KMS-11 (cell line): ENCODE results near the gene EYA3.

Experiments
- H2AFZ ChIP-seq: fragments of 200-600 bp; sonication (generic); 2 replicates; pipeline ENCODE4 v1.6.1; 2016; ENCODE audit warnings: antibody characterized with exemption, mixed run types, low read depth
- H3K27ac ChIP-seq: fragments of 200-600 bp; sonication (generic); 2 replicates; pipeline ENCODE4 v1.6.1; 2016; ENCODE audit warnings: mild to moderate bottlenecking, mixed run types
- H3K27me3 ChIP-seq: fragments of 200-600 bp; sonication (generic); 2 replicates; pipeline ENCODE4 v1.6.1; 2017; ENCODE audit warnings: mild to moderate bottlenecking, low read depth, mixed run types, moderate library complexity; ENCODE audit not compliant: insufficient read depth
- H3K36me3 ChIP-seq: fragments of 200-600 bp; sonication (generic); 2 replicates; pipeline ENCODE4 v1.6.1; 2017; ENCODE audit warnings: mild to moderate bottlenecking, mixed run types; ENCODE audit not compliant: insufficient read depth
- H3K4me1 ChIP-seq: fragments of 200-600 bp; sonication (generic); 2 replicates; pipeline ENCODE4 v1.6.1; 2016; ENCODE audit warnings: mild to moderate bottlenecking, low read depth, mixed run types; ENCODE audit not compliant: poor library complexity, severe bottlenecking
- H3K4me2 ChIP-seq: fragments of 200-600 bp; sonication (generic); 2 replicates; pipeline ENCODE4 v1.7.0; 2016; ENCODE audit warnings: mild to moderate bottlenecking, mixed run types
- H3K4me3 ChIP-seq: fragments of 200-600 bp; sonication (generic); IDR thresholded peaks from 2 replicates; pipeline ENCODE4 v1.6.1; 2017; ENCODE audit warnings: low read depth, low read length, mixed read lengths; ENCODE audit not compliant: insufficient read depth
- H3K79me2 ChIP-seq: fragments of 200-600 bp; sonication (generic); 2 replicates; pipeline ENCODE4 v1.6.1; 2016; ENCODE audit warnings: low read depth, mixed run types; ENCODE audit not compliant: insufficient read depth
- H3K9ac ChIP-seq: fragments of 200-600 bp; sonication (generic); 2 replicates; pipeline ENCODE4 v1.6.1; 2016; ENCODE audit warnings: mild to moderate bottlenecking, mixed run types
- H4K20me1 ChIP-seq: fragments of 200-600 bp; sonication (generic); 2 replicates; pipeline ENCODE4 v1.6.1; 2016; ENCODE audit warnings: mild to moderate bottlenecking, mixed run types; ENCODE audit not compliant: insufficient read depth
- TF ChIP-seq, protein P1 (sequence below): fragments of 200-600 bp; sonication (generic); conservative IDR thresholded peaks from 2 replicates; pipeline ENCODE4 v1.6.1; 2017; ENCODE audit warnings: low read depth, mild to moderate bottlenecking, antibody characterized with exemption, low read length, moderate library complexity, mixed read lengths

The EYA3 gene

DNA sequence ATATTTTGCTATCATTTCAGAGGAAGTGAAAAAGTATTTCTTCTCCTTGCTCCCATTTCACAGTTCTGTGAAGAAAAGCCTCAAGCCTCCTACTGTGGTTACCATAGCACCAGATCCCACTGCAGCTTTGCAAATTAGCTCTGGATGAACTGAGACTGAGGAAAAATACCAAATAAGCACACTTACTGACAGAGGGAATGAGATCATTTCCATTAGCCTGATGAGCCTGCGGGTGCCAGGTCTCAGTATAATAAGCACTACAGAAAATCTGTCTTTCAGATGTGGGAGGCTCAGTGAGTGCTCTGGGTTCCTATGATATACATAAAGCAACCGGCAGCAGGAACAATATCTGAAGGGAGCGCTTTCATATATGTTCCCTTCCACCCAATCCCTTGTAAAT, 107.3 kb downstream of the EYA3 start:
- no peaks in the 10 kb centered on the region for H3K36me3 ChIP-seq
- no peak overlapping the region for H3K4me3 ChIP-seq
- no peak overlapping the region for H3K9ac ChIP-seq
- H3K4me1 ChIP-seq: peaks cover 6% of the 10 kb centered on the region
- H3K79me2 ChIP-seq: no peaks in the 10 kb centered on the region
- no peak overlapping the region for H3K27ac ChIP-seq
- H3K4me2 ChIP-seq: no peak overlapping the region
- H3K27me3 ChIP-seq: no peaks in the 10 kb centered on the region
- TF ChIP-seq, protein P1, sequence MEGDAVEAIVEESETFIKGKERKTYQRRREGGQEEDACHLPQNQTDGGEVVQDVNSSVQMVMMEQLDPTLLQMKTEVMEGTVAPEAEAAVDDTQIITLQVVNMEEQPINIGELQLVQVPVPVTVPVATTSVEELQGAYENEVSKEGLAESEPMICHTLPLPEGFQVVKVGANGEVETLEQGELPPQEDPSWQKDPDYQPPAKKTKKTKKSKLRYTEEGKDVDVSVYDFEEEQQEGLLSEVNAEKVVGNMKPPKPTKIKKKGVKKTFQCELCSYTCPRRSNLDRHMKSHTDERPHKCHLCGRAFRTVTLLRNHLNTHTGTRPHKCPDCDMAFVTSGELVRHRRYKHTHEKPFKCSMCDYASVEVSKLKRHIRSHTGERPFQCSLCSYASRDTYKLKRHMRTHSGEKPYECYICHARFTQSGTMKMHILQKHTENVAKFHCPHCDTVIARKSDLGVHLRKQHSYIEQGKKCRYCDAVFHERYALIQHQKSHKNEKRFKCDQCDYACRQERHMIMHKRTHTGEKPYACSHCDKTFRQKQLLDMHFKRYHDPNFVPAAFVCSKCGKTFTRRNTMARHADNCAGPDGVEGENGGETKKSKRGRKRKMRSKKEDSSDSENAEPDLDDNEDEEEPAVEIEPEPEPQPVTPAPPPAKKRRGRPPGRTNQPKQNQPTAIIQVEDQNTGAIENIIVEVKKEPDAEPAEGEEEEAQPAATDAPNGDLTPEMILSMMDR: no peak
- H2AFZ ChIP-seq: no peak overlapping the region
- H4K20me1 ChIP-seq: no peaks in the 10 kb centered on the region

- no peaks in the 10 kb centered on the region for H3K79me2 ChIP-seq
- H3K9ac ChIP-seq: no peak overlapping the region
Measured at GRCh38 chr1:27980216-27980845, 108.1 kb downstream of the EYA3 start.

GRCh38 chr1:27979859-27980201, 108.6 kb downstream of the EYA3 start:
- Histone ChIP-seq H3K27ac (no peak overlapping the region), H3K36me3 (no peaks in the 10 kb centered on the region), H3K4me3 (no peak overlapping the region), H3K9ac (no peak overlapping the region), H2AFZ (no peak overlapping the region), H3K27me3 (no peaks in the 10 kb centered on the region), H3K4me1 (peaks cover 6% of the 10 kb centered on the region), H3K79me2 (no peaks in the 10 kb centered on the region), H3K4me2 (no peak overlapping the region), H4K20me1 (no peaks in the 10 kb centered on the region)
- TF ChIP-seq, protein P1: peak; percentile 46

More at GRCh38 chr1:27980216-27980845, 108.1 kb downstream of the EYA3 start:
- Histone ChIP-seq H4K20me1 (no peaks in the 10 kb centered on the region), H3K4me3 (no peak overlapping the region), H3K4me2 (no peak overlapping the region), H3K27ac (no peak overlapping the region), H3K36me3 (no peaks in the 10 kb centered on the region), H2AFZ (no peak overlapping the region), H3K27me3 (no peaks in the 10 kb centered on the region), H3K4me1 (peaks cover 6% of the 10 kb centered on the region)
- TF ChIP-seq, protein P1: no peak

DNA sequence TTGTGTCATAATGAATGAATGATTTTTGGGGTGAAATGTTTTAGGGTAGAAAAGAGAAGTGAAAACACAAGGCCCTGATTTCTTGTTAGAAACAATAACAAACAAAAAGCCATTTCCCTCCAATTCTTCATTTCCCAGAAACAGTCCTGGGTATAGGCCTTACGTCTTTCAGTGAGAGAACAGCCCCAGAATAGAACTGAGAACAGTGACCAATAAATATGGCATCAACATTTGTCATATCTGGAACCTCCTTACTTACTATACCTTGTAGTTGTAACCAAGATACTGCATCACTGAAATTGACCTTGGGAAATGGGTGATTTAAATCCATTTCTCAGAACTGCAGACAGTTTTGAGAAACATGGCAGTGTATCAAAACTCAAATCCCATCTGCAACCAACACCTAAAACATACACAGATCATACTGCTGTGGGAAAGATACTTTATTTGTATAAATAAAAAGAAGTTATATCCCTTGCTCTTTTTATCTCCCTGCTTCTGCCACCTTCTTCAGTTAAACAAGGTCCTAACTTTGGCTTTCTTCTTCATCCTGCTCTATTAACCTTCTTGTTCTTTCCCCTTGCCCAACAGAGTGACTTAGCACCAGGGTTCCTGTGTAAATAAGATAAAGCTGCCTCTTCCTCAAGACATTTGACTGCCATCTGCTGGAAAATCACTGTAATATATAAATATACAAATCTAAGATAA, 109.1 kb downstream of the EYA3 start:
- H3K9ac ChIP-seq: no peak overlapping the region
- H2AFZ ChIP-seq: no peak overlapping the region

More for the DNA sequence above, 109.1 kb downstream of the EYA3 start:
- H3K4me2 ChIP-seq: no peak overlapping the region
- TF ChIP-seq, protein P1: peak; percentile 72
- no peak overlapping the region for H3K4me3 ChIP-seq
- peaks cover 6% of the 10 kb centered on the region for H3K4me1 ChIP-seq
- H3K27me3 ChIP-seq: no peaks in the 10 kb centered on the region
- no peak overlapping the region for H3K27ac ChIP-seq
- H3K79me2 ChIP-seq: no peaks in the 10 kb centered on the region
- H3K36me3 ChIP-seq: no peaks in the 10 kb centered on the region
- H4K20me1 ChIP-seq: no peaks in the 10 kb centered on the region
